ENCODE data around the gene CACNA1I. TPM values are rescaled to one million over a fixed set of nuclear protein-coding genes. Genes with fewer than 3 reads are reported as not detected.

Gene CACNA1I
- total and polyA plus RNA-seq, 7 donors: under 0.01 to 0.95 (median 0.15) TPM; not detected in 3

DNA sequence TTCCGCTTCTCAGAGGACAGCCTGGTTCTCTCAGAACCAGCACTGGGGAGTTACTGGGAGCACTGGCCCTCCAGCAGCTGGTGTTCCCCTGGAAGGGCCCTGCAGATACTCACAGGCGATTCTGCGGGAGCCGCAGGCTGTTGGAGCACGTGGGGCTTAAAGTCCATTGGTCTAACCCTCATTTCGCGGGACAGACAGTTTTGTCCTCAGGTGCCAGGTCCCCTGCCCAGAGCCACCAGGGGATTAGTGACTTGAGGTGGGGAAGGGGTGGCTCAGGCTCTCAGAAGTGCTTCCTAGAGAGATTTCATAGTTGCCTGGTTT is 53.9 kb downstream of the CACNA1I start:
- Histone ChIP-seq H3K9me3 (no peaks in the 10 kb centered on the region), H3K36me3 (no peaks in the 10 kb centered on the region), H3K27ac (no peak overlapping the region), H3K27me3 (peaks cover 13 to 90% (median 40%) of the 10 kb centered on the region in 3 donors), H3K4me3 (no peak overlapping the region), H3K4me1 (no peaks in the 10 kb centered on the region)
- intact Hi-C loops (cut with DNase I): no loop called here
- TF ChIP-seq POLR2A (IDR thresholded peaks at IDR 0.05): no peak
- TF ChIP-seq, protein P1, sequence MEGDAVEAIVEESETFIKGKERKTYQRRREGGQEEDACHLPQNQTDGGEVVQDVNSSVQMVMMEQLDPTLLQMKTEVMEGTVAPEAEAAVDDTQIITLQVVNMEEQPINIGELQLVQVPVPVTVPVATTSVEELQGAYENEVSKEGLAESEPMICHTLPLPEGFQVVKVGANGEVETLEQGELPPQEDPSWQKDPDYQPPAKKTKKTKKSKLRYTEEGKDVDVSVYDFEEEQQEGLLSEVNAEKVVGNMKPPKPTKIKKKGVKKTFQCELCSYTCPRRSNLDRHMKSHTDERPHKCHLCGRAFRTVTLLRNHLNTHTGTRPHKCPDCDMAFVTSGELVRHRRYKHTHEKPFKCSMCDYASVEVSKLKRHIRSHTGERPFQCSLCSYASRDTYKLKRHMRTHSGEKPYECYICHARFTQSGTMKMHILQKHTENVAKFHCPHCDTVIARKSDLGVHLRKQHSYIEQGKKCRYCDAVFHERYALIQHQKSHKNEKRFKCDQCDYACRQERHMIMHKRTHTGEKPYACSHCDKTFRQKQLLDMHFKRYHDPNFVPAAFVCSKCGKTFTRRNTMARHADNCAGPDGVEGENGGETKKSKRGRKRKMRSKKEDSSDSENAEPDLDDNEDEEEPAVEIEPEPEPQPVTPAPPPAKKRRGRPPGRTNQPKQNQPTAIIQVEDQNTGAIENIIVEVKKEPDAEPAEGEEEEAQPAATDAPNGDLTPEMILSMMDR (IDR thresholded peaks at IDR 0.05): no peak
- TF ChIP-seq EP300 (IDR thresholded peaks at IDR 0.05): no peak
- TF ChIP-seq POLR2AphosphoS5 (IDR thresholded peaks at IDR 0.05): no peak
- no peak for DNase-seq
- WGBS, 2 donors: 10 to 31% methylated on average over 7 of the region's 7 CpGs

DNA sequence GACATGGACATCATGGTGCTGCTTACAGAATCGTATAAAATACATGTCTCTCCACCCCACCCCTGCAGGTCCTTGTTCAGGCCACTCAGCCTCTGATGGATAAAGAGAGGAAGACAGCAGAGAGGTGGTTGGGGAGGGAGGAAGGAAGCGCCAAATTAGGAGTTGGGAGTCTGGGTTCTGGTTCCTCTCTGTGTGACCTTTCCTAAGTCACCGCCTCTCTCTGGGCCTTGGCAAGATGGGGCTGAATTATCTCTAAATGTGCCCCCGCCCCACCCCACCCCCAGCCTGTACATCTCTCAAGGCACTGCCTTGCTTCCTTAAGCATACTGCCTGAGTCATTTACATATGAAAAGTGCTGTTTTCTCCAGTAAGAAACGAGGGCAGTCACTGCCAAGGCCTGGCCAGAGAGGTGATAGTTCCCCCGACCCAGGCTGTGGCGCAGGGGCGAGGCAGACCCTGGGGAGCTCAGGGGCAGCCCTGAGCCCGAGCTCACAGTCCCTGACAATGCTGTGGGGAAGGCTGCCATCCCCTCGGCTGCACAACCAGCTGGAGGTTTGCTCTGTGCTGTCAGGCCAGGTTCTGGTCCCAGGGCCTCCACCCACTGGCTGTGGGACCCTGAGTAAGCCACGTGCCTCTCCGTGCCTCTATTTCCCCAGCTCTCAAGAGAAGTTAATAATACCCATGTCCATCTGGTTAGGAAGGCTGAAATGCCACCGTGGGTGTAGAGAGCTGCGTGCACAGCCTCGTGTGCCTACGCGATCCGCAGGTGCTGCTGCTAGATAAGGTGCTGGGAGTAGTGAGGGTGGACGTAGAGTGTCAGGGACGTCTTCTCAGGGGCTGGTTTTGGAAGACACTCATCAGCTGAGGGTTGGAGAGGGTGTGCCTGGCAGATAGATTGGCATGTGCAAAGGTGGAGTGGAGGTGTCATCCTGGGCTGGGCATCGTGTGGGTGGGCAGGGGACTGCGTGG is 55.3 kb downstream of the CACNA1I start:
- intact Hi-C loops (cut with DNase I): no loop called here
- Histone ChIP-seq H3K4me1 (no peaks in the 10 kb centered on the region), H3K27me3 (peaks cover 13 to 89% (median 40%) of the 10 kb centered on the region in 3 donors), H3K27ac (no peak overlapping the region), H3K4me3 (no peak overlapping the region), H3K36me3 (no peaks in the 10 kb centered on the region), H3K9me3 (no peaks in the 10 kb centered on the region)
- DNase-seq: no peak
- no peak for TF ChIP-seq POLR2AphosphoS5 (IDR thresholded peaks at IDR 0.05)
- no peak for TF ChIP-seq POLR2A (IDR thresholded peaks at IDR 0.05)
- no peak for TF ChIP-seq EP300 (IDR thresholded peaks at IDR 0.05)
- TF ChIP-seq, protein P1 (IDR thresholded peaks at IDR 0.05): no peak
- 68 to 71% methylated on average over 22 of the region's 22 CpGs for WGBS, 2 donors

DNA sequence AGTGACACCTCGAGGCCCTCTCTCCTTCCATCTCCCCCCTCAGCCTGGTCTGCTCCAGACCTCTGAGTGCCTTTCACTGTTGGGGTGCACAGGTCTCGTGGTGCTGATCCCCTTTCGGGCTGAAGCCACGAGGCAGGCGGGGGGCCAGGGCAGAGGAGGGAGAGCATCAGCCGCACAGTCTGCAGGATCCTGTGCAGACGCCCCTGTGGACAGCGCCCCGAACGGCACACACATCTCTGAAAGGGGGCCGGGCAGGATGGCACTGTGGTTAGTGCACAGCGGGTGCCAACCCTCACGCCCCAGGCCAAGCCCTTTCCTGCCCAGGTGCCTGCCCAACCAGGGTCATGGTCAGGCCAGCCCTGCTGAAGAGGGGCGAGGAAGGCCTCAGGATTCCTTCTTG is 56.7 kb downstream of the CACNA1I start:
- 71 to 72% methylated on average over 14 of the region's 14 CpGs for WGBS, 2 donors
- H3K4me1 ChIP-seq: no peaks in the 10 kb centered on the region
- intact Hi-C loops (cut with DNase I): no loop called here
- peaks cover 8 to 86% (median 26%) of the 10 kb centered on the region in 3 donors for H3K27me3 ChIP-seq
- TF ChIP-seq POLR2AphosphoS5 (IDR thresholded peaks at IDR 0.05) (no peak), EP300 (IDR thresholded peaks at IDR 0.05) (no peak), POLR2A (IDR thresholded peaks at IDR 0.05) (no peak)
- TF ChIP-seq, protein P1 (IDR thresholded peaks at IDR 0.05): no peak
- H3K4me3 ChIP-seq: no peak overlapping the region
- DNase-seq: no peak
- H3K9me3 ChIP-seq: no peaks in the 10 kb centered on the region
- H3K36me3 ChIP-seq: no peaks in the 10 kb centered on the region
- H3K27ac ChIP-seq: no peak overlapping the region

DNA sequence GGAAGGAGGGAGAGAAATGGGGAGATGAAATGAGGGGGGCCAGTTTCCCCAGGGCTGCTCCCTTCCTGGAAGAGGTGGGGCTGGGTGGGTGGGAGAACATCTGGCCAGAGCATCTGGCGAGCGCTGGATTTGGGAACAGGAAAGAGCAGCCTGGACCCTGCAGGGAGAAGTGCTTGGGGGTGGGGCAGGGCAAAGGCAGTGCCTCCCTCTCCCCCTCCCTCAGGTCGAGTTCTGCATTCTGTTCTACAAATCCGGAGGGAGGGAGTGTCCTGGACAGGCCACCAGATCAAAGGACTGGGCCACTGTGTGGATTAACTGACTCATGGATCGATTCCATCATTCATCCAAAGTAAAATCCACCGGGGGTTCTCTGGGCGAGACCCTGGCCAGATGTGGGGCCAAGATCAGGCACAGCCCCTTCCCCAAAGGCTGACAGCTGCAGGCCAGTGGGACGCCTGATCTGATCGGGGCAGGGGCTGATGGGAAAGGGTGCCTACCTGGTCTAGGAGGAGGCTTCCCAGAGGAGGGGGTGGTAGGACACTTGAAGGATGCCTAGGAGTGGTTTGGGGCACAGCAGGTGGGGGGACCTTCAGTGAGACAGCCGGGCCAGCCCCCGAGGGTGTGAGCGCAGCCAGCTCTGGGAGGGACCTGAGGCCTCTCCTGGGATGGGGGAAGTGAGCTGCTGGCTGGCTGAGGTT is 57.5 kb downstream of the CACNA1I start:
- H3K4me3 ChIP-seq: no peak overlapping the region
- TF ChIP-seq, protein P1 (IDR thresholded peaks at IDR 0.05): no peak
- TF ChIP-seq POLR2A (IDR thresholded peaks at IDR 0.05) (no peak), EP300 (IDR thresholded peaks at IDR 0.05) (no peak), POLR2AphosphoS5 (IDR thresholded peaks at IDR 0.05) (no peak)
- DNase-seq: no peak
- H3K27me3 ChIP-seq: peaks cover 2 to 79% (median 18%) of the 10 kb centered on the region in 3 donors
- no peaks in the 10 kb centered on the region for H3K4me1 ChIP-seq
- H3K27ac ChIP-seq: no peak overlapping the region
- WGBS, 2 donors: 67 to 69% methylated on average over 12 of the region's 12 CpGs
- intact Hi-C loops (cut with DNase I): no loop called here
- H3K36me3 ChIP-seq: no peaks in the 10 kb centered on the region
- H3K9me3 ChIP-seq: no peaks in the 10 kb centered on the region

All from sigmoid colon (tissue), 7 donors.